SU-DHL-6 (cell line): Measurements from ENCODE around the gene PIK3CA.

ENCODE experiments used
- EZH2phosphoT487 ChIP-seq: fragments of 200-600 bp; sonication (generic), shearing (Covaris generic); conservative IDR thresholded peaks from 2 replicates; pipeline ENCODE4 v1.6.1; 2018; ENCODE audit warnings: mild to moderate bottlenecking, antibody characterized with exemption, low read length, moderate library complexity, mixed read lengths
- TF ChIP-seq, protein P1 (sequence below): fragments of 200-600 bp; sonication (generic); IDR thresholded peaks from one replicate; pipeline ENCODE4 v1.5.1; 2017; ENCODE audit warnings: antibody characterized with exemption, mild to moderate bottlenecking, low read length, moderate library complexity; ENCODE audit not compliant: insufficient read depth, poor library complexity, severe bottlenecking

DNA sequence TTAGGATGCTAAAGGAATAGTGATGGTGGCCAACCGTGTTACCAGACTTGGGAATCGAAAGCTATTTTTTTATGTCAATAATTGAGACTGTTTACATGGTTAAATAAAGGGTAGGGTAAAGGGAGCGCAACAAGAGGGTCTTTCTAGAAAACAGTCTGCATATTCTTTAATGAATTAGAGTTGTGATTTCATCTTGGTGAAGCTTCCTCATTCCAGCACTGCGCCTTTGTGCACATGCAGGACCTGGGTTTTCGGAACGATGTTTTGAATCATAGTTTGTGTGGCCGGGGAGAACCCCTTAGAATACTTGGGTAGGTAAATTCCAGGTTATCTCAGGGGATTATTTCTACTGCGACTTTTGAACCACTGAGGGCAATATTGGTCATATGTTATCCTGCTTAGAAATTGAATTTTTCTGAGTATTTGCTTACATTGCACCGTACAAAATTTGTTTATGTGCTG, 1.3 kb downstream of the PIK3CA start:
- TF ChIP-seq, protein P1, sequence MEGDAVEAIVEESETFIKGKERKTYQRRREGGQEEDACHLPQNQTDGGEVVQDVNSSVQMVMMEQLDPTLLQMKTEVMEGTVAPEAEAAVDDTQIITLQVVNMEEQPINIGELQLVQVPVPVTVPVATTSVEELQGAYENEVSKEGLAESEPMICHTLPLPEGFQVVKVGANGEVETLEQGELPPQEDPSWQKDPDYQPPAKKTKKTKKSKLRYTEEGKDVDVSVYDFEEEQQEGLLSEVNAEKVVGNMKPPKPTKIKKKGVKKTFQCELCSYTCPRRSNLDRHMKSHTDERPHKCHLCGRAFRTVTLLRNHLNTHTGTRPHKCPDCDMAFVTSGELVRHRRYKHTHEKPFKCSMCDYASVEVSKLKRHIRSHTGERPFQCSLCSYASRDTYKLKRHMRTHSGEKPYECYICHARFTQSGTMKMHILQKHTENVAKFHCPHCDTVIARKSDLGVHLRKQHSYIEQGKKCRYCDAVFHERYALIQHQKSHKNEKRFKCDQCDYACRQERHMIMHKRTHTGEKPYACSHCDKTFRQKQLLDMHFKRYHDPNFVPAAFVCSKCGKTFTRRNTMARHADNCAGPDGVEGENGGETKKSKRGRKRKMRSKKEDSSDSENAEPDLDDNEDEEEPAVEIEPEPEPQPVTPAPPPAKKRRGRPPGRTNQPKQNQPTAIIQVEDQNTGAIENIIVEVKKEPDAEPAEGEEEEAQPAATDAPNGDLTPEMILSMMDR, result no peak
- no peak for TF ChIP-seq EZH2phosphoT487
